ENCODE data around the gene APH1B.

Gene APH1B

GRCh38 chr15:63306492-63307073, 29.2 kb downstream of the APH1B start:
- no peaks in the 10 kb centered on the region for H3K27me3 ChIP-seq
- no peaks in the 10 kb centered on the region for H3K4me1 ChIP-seq (ENCODE audit: control insufficient read depth in 1 of 2, insufficient read depth in 1 of 2, low read depth in 1 of 2, low read length in 1 of 2)
- peaks cover 65% of the 10 kb centered on the region for H3K36me3 ChIP-seq
- H3K9me3 ChIP-seq: no peaks in the 10 kb centered on the region
- no peak overlapping the region for H3K4me3 ChIP-seq (ENCODE audit: low read depth in 1 of 2, low read length in 1 of 2)
- TF ChIP-seq, protein P1, sequence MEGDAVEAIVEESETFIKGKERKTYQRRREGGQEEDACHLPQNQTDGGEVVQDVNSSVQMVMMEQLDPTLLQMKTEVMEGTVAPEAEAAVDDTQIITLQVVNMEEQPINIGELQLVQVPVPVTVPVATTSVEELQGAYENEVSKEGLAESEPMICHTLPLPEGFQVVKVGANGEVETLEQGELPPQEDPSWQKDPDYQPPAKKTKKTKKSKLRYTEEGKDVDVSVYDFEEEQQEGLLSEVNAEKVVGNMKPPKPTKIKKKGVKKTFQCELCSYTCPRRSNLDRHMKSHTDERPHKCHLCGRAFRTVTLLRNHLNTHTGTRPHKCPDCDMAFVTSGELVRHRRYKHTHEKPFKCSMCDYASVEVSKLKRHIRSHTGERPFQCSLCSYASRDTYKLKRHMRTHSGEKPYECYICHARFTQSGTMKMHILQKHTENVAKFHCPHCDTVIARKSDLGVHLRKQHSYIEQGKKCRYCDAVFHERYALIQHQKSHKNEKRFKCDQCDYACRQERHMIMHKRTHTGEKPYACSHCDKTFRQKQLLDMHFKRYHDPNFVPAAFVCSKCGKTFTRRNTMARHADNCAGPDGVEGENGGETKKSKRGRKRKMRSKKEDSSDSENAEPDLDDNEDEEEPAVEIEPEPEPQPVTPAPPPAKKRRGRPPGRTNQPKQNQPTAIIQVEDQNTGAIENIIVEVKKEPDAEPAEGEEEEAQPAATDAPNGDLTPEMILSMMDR (IDR thresholded peaks at IDR 0.05): no peak
- H3K27ac ChIP-seq: no peak overlapping the region

- Histone ChIP-seq H3K36me3 (peaks cover 46% of the 10 kb centered on the region), H3K9me3 (no peaks in the 10 kb centered on the region), H3K27ac (no peak overlapping the region), H3K4me1 (ENCODE audit: control insufficient read depth in 1 of 2, insufficient read depth in 1 of 2, low read depth in 1 of 2, low read length in 1 of 2) (no peaks in the 10 kb centered on the region), H3K4me3 (ENCODE audit: low read depth in 1 of 2, low read length in 1 of 2) (no peak overlapping the region), H3K27me3 (no peaks in the 10 kb centered on the region)
- TF ChIP-seq, protein P1 (IDR thresholded peaks at IDR 0.05): no peak
These were observed 31.1 kb downstream of the APH1B start for GRCh38 chr15:63308491-63308890.

DNA sequence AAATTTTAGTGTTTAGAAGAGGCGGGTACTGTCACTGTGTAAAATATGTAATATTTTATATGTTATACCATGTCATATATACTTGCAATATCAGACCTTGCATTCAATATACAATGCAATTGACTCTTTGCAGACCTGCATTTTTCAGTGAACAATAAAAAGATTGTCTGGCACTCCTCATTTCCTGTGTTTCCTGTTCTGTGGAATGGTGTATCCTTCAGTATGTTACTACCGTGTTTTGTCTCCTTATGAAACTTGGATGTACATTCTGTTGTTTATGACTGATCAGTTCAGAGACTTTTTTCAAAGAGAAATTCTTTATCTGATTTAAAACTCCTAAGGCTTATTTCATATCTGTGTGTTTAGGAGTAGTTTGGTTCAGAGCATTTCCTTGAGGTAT, 31.5 kb downstream of the APH1B start:
- H3K4me3 ChIP-seq (ENCODE audit: low read depth in 1 of 2, low read length in 1 of 2): no peak overlapping the region
- peaks cover 2% of the 10 kb centered on the region for H3K27me3 ChIP-seq
- H3K4me1 ChIP-seq (ENCODE audit: control insufficient read depth in 1 of 2, insufficient read depth in 1 of 2, low read depth in 1 of 2, low read length in 1 of 2): no peaks in the 10 kb centered on the region
- TF ChIP-seq, protein P1 (IDR thresholded peaks at IDR 0.05): no peak
- no peak overlapping the region for H3K27ac ChIP-seq
- no peaks in the 10 kb centered on the region for H3K9me3 ChIP-seq
- peaks cover 41% of the 10 kb centered on the region for H3K36me3 ChIP-seq

DNA sequence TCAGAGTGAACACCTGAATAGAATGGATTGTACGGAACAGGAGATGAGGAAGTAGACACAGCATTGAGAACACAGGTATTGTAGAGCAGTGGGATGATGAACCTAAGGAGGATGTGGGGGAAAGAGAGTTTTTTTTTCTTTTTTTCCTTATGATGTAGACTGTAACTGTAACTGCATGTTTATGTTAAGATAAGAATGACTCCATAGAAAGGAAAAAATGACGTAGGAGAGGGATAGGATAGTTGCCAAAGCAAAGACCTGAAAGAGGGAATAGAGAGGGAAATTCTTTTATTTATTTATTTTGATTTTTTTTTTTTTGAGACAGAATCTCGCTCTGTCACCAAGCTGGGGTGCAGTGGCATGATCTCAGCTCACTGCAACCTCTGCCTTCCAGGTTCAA, 33.2 kb downstream of the APH1B start:
- Histone ChIP-seq H3K27ac (no peak overlapping the region), H3K4me3 (ENCODE audit: low read depth in 1 of 2, low read length in 1 of 2) (no peak overlapping the region), H3K36me3 (peaks cover 28% of the 10 kb centered on the region), H3K4me1 (ENCODE audit: control insufficient read depth in 1 of 2, insufficient read depth in 1 of 2, low read depth in 1 of 2, low read length in 1 of 2) (no peaks in the 10 kb centered on the region), H3K27me3 (peaks cover 9% of the 10 kb centered on the region), H3K9me3 (no peaks in the 10 kb centered on the region)
- TF ChIP-seq, protein P1 (IDR thresholded peaks at IDR 0.05): no peak

GRCh38 chr15:63312286-63312685, 34.9 kb downstream of the APH1B start:
- H3K27ac ChIP-seq: no peak overlapping the region
- no peaks in the 10 kb centered on the region for H3K4me1 ChIP-seq (ENCODE audit: control insufficient read depth in 1 of 2, insufficient read depth in 1 of 2, low read depth in 1 of 2, low read length in 1 of 2)
- peaks cover 12% of the 10 kb centered on the region for H3K36me3 ChIP-seq
- no peak overlapping the region for H3K4me3 ChIP-seq (ENCODE audit: low read depth in 1 of 2, low read length in 1 of 2)
- H3K27me3 ChIP-seq: peaks cover 9% of the 10 kb centered on the region
- TF ChIP-seq, protein P1 (IDR thresholded peaks at IDR 0.05): no peak
- no peaks in the 10 kb centered on the region for H3K9me3 ChIP-seq
